HL-60 (cell line): Measurements from ENCODE around the gene SLC23A3.
"Not testable (repeated sequence)": the region's sequence is repeated elsewhere in the genome, so short reads cannot be mapped to it uniquely, and the experiment has no call there.

ENCODE experiments used
- DNase-seq, 2 experiments: peaks; one replicate each; pipeline ENCODE4 v3.0.0-alpha.2; 2010 to 2020; ENCODE audit warnings: low read depth in 1 of 2, low spot score in 1 of 2
- H3K27ac ChIP-seq: fragments of 250-450 bp; sonication (Bioruptor Pico); replicated peaks from 2 replicates; pipeline ENCODE4 v1.5.1; 2020; ENCODE audit warnings: mild to moderate bottlenecking, moderate library complexity
- H3K27me3 ChIP-seq: fragments of 250-450 bp; sonication (Bioruptor Pico); 2 replicates; pipeline ENCODE4 v1.5.1; 2021; ENCODE audit warnings: mild to moderate bottlenecking, moderate library complexity; ENCODE audit not compliant: insufficient read depth, poor library complexity, severe bottlenecking
- H3K4me3 ChIP-seq: replicated peaks from 2 replicates; pipeline ENCODE4 v1.5.1; 2011; ENCODE audit warnings: mild to moderate bottlenecking, control low read depth, low read length; ENCODE audit not compliant: insufficient read depth
- CTCF ChIP-seq: IDR thresholded peaks from one replicate; pipeline ENCODE4 v1.5.1; 2011; ENCODE audit warnings: low read length, control low read depth, inconsistent platforms; ENCODE audit not compliant: insufficient read depth
- GABPA ChIP-seq: IDR thresholded peaks from 2 replicates; pipeline ENCODE4 v1.6.1; 2012; ENCODE audit warnings: low read depth
- POLR2AphosphoS5 ChIP-seq: IDR thresholded peaks from 2 replicates; pipeline ENCODE4 v1.6.1; 2012; ENCODE audit warnings: low read depth
- REST ChIP-seq: IDR thresholded peaks from 2 replicates; pipeline ENCODE4 v1.6.1; 2012; ENCODE audit warnings: low read depth; ENCODE audit not compliant: insufficient replicate concordance
- SPI1 ChIP-seq: IDR thresholded peaks from 2 replicates; pipeline ENCODE4 v1.6.1; 2012; ENCODE audit warnings: low read depth, mild to moderate bottlenecking, borderline replicate concordance

Gene SLC23A3

DNA sequence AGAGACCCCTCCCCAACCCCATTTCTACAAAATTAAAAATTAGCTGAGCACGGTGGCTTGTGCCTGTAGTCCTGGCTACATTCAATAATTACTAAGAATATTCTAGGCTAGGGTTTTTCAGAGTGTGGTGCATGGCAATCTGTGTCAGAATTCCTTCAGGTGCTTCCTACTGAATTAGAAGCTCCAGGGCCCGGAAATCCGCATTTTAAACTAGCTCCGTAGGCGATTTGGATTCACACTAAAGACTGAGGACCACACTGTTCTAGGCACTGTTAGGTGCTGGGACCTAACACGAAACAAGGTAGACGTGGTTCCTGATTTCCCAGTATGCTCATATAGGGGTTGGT, 36.1 kb upstream of the SLC23A3 start:
- no peak for DNase-seq
- H3K4me3 ChIP-seq: peak overlapping the region; percentile 75
- H3K27me3 ChIP-seq: no peaks in the 10 kb centered on the region
- TF ChIP-seq SPI1 (no peak), CTCF (no peak), POLR2AphosphoS5 (no peak), REST (no peak), GABPA (no peak)
- H3K27ac ChIP-seq: peak overlapping the region; percentile 64

DNA sequence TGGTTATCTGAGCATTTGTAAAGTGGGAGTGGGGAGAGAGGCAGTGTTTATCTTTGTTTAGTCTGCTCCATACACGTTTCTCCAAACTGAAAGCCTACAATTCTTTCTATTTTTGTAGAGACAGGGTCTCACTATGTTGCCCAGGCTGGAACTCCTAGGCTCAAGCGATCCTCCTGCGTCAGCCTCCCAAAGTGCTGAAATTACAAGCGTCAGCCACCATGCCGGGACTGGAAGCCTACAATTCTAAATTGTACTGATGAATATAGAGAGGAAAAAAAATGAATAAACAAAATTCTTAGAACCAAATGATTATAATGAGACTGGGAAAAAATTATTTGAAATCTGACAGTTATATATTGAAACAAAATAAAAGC, 35.3 kb upstream of the SLC23A3 start:
- Histone ChIP-seq H3K27me3 (no peaks in the 10 kb centered on the region), H3K27ac (no peak overlapping the region), H3K4me3 (no peak overlapping the region)
- DNase-seq: no peak
- TF ChIP-seq GABPA: no peak
- TF ChIP-seq CTCF: no peak
- TF ChIP-seq POLR2AphosphoS5: no peak
- TF ChIP-seq REST: no peak
- no peak for TF ChIP-seq SPI1

GRCh38 chr2:219204425-219205164, 34.8 kb upstream of the SLC23A3 start:
- Histone ChIP-seq H3K4me3 (no peak overlapping the region), H3K27me3 (no peaks in the 10 kb centered on the region), H3K27ac (no peak overlapping the region)
- TF ChIP-seq SPI1 (no peak), GABPA (no peak), REST (no peak), CTCF (no peak)
- no peak for DNase-seq

GRCh38 chr2:219201331-219201730, 31.5 kb upstream of the SLC23A3 start:
- H3K27me3 ChIP-seq, H3K27ac ChIP-seq, DNase-seq, H3K4me3 ChIP-seq: not testable (repeated sequence)

- H3K27me3 ChIP-seq, DNase-seq, H3K27ac ChIP-seq, H3K4me3 ChIP-seq: not testable (repeated sequence)
Observed at GRCh38 chr2:219200502-219201326, 30.9 kb upstream of the SLC23A3 start.
